ENCODE results near the gene ZBTB20. TPM values are rescaled to one million over a fixed set of nuclear protein-coding genes. Genes with fewer than 3 reads are reported as not detected.

ZBTB20 gene
- total RNA-seq, 1 donor from 2014 or later, result 15.5 TPM

DNA sequence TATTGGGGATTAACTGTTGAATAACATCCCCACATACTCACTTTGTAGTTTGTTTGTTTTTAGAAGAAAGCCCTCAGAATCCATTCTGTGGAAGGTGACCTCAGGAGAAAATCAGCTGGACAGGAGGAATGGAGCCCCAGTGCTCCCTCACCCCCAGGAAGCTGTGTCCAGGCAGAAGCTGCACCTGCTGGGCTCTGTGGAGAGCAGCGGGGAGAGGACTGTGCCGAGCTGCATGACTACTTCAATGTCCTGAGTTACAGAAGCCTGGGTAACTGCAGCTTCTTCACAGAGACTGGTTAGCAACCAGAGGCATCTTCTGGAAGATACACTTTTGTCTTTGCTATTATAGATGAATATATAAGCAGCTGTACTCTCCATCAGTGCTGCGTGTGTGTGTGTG lies 839.3 kb downstream of the ZBTB20 start:
- Mint-ChIP-seq H3K4me1 (ENCODE audit: low read depth) (no peaks in the 10 kb centered on the region), H3K27ac (ENCODE audit: unreplicated experiment) (no peak overlapping the region), H3K36me3 (ENCODE audit: low read depth) (no peaks in the 10 kb centered on the region), H3K9me3 (ENCODE audit: low read depth) (no peaks in the 10 kb centered on the region), H3K4me3 (ENCODE audit: unreplicated experiment) (no peak overlapping the region), H3K27me3 (ENCODE audit: low read depth) (peaks cover 18% of the 10 kb centered on the region)
- no peak for DNase-seq (ENCODE audit: low spot score)
- TF ChIP-seq, protein P1, sequence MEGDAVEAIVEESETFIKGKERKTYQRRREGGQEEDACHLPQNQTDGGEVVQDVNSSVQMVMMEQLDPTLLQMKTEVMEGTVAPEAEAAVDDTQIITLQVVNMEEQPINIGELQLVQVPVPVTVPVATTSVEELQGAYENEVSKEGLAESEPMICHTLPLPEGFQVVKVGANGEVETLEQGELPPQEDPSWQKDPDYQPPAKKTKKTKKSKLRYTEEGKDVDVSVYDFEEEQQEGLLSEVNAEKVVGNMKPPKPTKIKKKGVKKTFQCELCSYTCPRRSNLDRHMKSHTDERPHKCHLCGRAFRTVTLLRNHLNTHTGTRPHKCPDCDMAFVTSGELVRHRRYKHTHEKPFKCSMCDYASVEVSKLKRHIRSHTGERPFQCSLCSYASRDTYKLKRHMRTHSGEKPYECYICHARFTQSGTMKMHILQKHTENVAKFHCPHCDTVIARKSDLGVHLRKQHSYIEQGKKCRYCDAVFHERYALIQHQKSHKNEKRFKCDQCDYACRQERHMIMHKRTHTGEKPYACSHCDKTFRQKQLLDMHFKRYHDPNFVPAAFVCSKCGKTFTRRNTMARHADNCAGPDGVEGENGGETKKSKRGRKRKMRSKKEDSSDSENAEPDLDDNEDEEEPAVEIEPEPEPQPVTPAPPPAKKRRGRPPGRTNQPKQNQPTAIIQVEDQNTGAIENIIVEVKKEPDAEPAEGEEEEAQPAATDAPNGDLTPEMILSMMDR (IDR thresholded peaks at IDR 0.05), result no peak

DNA sequence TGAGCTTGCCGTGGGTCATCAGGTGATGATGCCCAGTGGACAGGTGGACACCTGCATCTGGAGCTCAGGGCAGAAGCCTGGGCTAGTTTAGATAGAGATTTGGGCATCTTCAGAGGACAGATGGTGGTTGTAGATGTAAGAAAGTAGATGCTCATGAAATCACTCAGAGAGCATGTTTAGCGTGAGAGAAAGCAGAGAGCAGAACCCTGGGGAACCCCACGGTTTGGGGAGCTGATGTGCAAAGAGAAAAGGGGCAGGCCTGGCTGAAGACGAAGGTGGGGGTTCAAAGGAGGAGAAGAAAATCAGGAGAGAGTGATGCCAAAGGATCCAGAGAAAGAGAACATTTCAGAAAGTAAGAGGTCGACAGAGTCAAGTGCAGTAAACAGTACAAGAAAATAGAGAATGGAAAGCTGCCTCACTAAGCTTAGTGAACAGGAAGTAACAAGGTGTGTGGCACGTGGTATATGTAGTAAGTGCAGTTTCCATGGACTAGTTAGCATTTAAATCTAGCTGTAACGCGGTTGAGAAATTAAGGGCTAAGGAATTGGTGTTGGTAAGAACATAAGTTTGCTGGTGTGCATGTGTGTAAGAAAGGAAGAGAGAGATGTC lies 839.8 kb downstream of the ZBTB20 start:
- Mint-ChIP-seq H3K4me3 (ENCODE audit: unreplicated experiment) (no peak overlapping the region), H3K27ac (ENCODE audit: unreplicated experiment) (no peak overlapping the region), H3K36me3 (ENCODE audit: low read depth) (no peaks in the 10 kb centered on the region), H3K9me3 (ENCODE audit: low read depth) (no peaks in the 10 kb centered on the region), H3K27me3 (ENCODE audit: low read depth) (peaks cover 20% of the 10 kb centered on the region), H3K4me1 (ENCODE audit: low read depth) (no peaks in the 10 kb centered on the region)
- no peak for DNase-seq (ENCODE audit: low spot score)
- TF ChIP-seq, protein P1 (IDR thresholded peaks at IDR 0.05), result no peak

DNA sequence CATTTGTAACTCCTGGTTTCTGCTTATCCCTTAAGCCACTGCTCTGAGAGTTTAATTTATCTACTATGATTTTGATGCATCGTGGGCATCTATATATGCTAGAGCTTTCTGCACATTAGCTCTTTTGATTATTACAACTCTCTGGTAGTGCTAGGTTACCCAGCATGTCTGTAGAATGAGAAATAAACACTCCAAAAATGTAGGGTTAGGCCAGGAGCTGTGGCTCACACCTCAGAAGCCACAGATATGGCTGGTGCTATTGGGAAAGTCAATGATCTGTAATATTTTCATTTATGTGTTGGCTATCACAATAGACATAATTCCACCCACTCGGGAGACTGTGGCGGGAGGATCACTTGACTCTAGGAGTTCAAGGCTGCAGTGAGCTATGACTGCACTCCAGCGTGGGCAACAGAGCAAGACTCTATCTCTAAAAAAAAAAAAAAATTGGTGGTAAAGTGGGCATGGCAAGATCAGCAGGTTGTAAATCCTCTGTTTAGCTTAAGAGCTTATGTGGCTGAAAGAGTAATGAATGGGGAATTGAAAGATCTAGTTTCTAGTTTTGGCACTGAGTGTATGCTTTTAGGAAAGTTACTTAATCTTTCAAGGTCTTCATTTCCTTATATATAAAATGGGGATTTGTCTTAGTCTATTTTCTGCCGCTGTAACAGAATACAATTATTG lies 847.0 kb downstream of the ZBTB20 start:
- Mint-ChIP-seq H3K9me3 (ENCODE audit: low read depth) (no peaks in the 10 kb centered on the region), H3K4me3 (ENCODE audit: unreplicated experiment) (no peak overlapping the region), H3K36me3 (ENCODE audit: low read depth) (no peaks in the 10 kb centered on the region), H3K27me3 (ENCODE audit: low read depth) (peaks cover 25% of the 10 kb centered on the region), H3K27ac (ENCODE audit: unreplicated experiment) (no peak overlapping the region), H3K4me1 (ENCODE audit: low read depth) (no peaks in the 10 kb centered on the region)
- no peak for DNase-seq (ENCODE audit: low spot score)
- TF ChIP-seq, protein P1 (IDR thresholded peaks at IDR 0.05), result no peak

DNA sequence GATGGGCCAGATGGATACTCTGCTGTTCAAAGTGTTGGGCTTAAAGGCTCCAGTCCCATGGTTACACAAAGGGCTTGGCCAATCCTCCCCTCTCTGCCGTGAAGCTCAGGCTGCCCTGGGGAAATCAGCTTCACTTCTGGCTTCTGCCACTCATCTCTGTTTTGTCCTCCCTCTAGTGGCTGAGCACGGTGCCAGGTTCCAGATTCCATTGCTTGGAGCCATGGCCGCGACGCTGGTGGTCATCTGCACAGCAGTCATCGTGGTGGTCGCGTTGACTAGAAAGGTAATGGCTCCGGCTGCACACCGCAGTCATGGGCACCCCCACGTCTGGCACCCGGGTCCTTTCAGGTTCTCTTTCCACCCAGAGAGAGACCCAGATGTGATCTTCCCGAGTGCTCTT lies 847.7 kb downstream of the ZBTB20 start:
- no peaks in the 10 kb centered on the region for H3K36me3 Mint-ChIP-seq (ENCODE audit: low read depth)
- H3K4me3 Mint-ChIP-seq (ENCODE audit: unreplicated experiment), result no peak overlapping the region
- TF ChIP-seq, protein P1 (IDR thresholded peaks at IDR 0.05), result peak; percentile 69
- H3K27ac Mint-ChIP-seq (ENCODE audit: unreplicated experiment), result no peak overlapping the region
- no peak for DNase-seq (ENCODE audit: low spot score)
- no peaks in the 10 kb centered on the region for H3K4me1 Mint-ChIP-seq (ENCODE audit: low read depth)
- H3K27me3 Mint-ChIP-seq (ENCODE audit: low read depth), result peaks cover 22% of the 10 kb centered on the region
- H3K9me3 Mint-ChIP-seq (ENCODE audit: low read depth), result no peaks in the 10 kb centered on the region

DNA sequence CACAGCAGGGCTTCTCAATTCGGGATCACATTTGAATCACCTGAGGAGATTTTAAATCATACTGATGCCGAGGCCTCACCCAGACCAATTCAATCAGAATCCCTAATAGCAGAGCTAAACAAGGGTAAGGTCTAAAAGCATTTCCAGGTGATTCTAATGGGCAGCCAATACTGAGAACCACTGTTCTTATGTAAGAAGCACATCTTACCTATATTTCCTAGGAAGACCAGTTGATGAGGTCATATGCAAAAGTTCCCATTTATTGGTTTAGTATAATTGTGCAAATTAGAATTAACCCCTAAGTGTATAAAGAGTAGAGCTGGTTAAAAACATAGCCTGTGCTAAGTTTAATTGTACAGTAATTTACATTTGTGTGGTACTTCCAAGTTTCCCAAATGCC lies 851.1 kb downstream of the ZBTB20 start:
- no peak overlapping the region for H3K4me3 Mint-ChIP-seq (ENCODE audit: unreplicated experiment)
- DNase-seq (ENCODE audit: low spot score), result no peak
- TF ChIP-seq, protein P1 (IDR thresholded peaks at IDR 0.05), result no peak
- no peak overlapping the region for H3K27ac Mint-ChIP-seq (ENCODE audit: unreplicated experiment)
- H3K36me3 Mint-ChIP-seq (ENCODE audit: low read depth), result no peaks in the 10 kb centered on the region
- peaks cover 14% of the 10 kb centered on the region for H3K27me3 Mint-ChIP-seq (ENCODE audit: low read depth)
- no peaks in the 10 kb centered on the region for H3K4me1 Mint-ChIP-seq (ENCODE audit: low read depth)
- H3K9me3 Mint-ChIP-seq (ENCODE audit: low read depth), result no peaks in the 10 kb centered on the region
